Karpas-422 (cell line): ENCODE data around the gene GPD1. TPM values are rescaled to one million over a fixed set of nuclear protein-coding genes. Genes with fewer than 3 reads are reported as not detected.
"Not testable (repeated sequence)": the region's sequence is repeated elsewhere in the genome, so short reads cannot be mapped to it uniquely, and the experiment has no call there.

ENCODE experiments used
- DNase-seq: peaks from one replicate; pipeline ENCODE4 v3.0.0-alpha.2; 2015
- H2AFZ ChIP-seq: fragments of 200-600 bp; sonication (generic); 2 replicates; pipeline ENCODE4 v1.6.1; 2014; ENCODE audit warnings: antibody characterized with exemption, low read length, mixed read lengths
- H3K27ac ChIP-seq: fragments of 200-600 bp; sonication (generic); 2 replicates; pipeline ENCODE4 v1.5.1; 2014; ENCODE audit warnings: mild to moderate bottlenecking, low read length, moderate library complexity
- H3K27me3 ChIP-seq: fragments of 200-600 bp; sonication (generic); 2 replicates; pipeline ENCODE4 v1.6.1; 2014; ENCODE audit warnings: low read length, mixed read lengths
- H3K36me3 ChIP-seq: fragments of 200-600 bp; sonication (generic); 2 replicates; pipeline ENCODE4 v1.6.1; 2014; ENCODE audit warnings: low read length, mixed read lengths; ENCODE audit not compliant: insufficient read depth
- H3K4me1 ChIP-seq: fragments of 200-600 bp; sonication (generic); 2 replicates; pipeline ENCODE4 v1.6.1; 2014; ENCODE audit warnings: mild to moderate bottlenecking, low read length, mixed read lengths
- H3K4me2 ChIP-seq: fragments of 200-600 bp; sonication (generic); 2 replicates; pipeline ENCODE4 v1.6.1; 2014; ENCODE audit warnings: low read length, low read depth, mild to moderate bottlenecking; ENCODE audit not compliant: poor library complexity, severe bottlenecking
- H3K4me3 ChIP-seq: fragments of 200-600 bp; sonication (generic); 2 replicates; pipeline ENCODE4 v1.5.1; 2014; ENCODE audit warnings: mild to moderate bottlenecking, antibody characterized with exemption, low read length, mixed read lengths
- H3K79me2 ChIP-seq: fragments of 200-600 bp; sonication (generic); 2 replicates; pipeline ENCODE4 v1.6.1; 2014; ENCODE audit warnings: mild to moderate bottlenecking, low read length, mixed read lengths
- H3K9ac ChIP-seq: fragments of 200-600 bp; sonication (generic); 2 replicates; pipeline ENCODE4 v1.6.0; 2014; ENCODE audit warnings: low read length
- H3K9me2 ChIP-seq: fragments of 200-600 bp; sonication (generic), shearing (Covaris generic); replicated peaks from 2 replicates; pipeline ENCODE4 v1.6.0; 2014; ENCODE audit warnings: mild to moderate bottlenecking, low read length, moderate library complexity; ENCODE audit not compliant: insufficient read depth
- H3K9me3 ChIP-seq: fragments of 300-700, 200-600 bp; sonication (generic); 2 replicates; pipeline ENCODE4 v1.6.1; 2014; ENCODE audit warnings: low read length, mixed read lengths
- H4K20me1 ChIP-seq: fragments of 200-600 bp; sonication (generic); 2 replicates; pipeline ENCODE4 v1.6.1; 2014; ENCODE audit warnings: mild to moderate bottlenecking, antibody characterized with exemption, low read length, low read depth; ENCODE audit not compliant: insufficient read depth
- total RNA-seq: library from RNA; depleted of rRNA; stranded (reverse); fragments of >200 nt; shearing (Covaris generic); gene quantifications from 2 replicates; pipeline ENCODE4 v1.2.3, GENCODE V29; 2014; ENCODE audit warnings: low replicate concordance

The GPD1 gene
- total RNA-seq, 1 experiment from 2014 or later: 1.0 TPM

- H4K20me1 ChIP-seq: no peaks in the 10 kb centered on the region
- H3K27me3 ChIP-seq: no peaks in the 10 kb centered on the region
- peaks cover 14% of the 10 kb centered on the region for H3K4me1 ChIP-seq
- peaks cover 3% of the 10 kb centered on the region; the same call in 1 of the 2 replicates for H3K79me2 ChIP-seq
- no peak overlapping the region for H3K9ac ChIP-seq
- H3K4me3 ChIP-seq: no peak overlapping the region
- H3K4me2 ChIP-seq: no peak overlapping the region
- H3K36me3 ChIP-seq: 0 out of 2 replicates have a peak, but pooled peaks cover 2% of the 10 kb centered on the region
- no peak overlapping the region for H2AFZ ChIP-seq
- no peaks in the 10 kb centered on the region for H3K9me2 ChIP-seq
- DNase-seq: no peak
- no peak overlapping the region for H3K27ac ChIP-seq
- no peaks in the 10 kb centered on the region for H3K9me3 ChIP-seq
These were observed 25.5 kb upstream of the GPD1 start for GRCh38 chr12:50078281-50078680.

GRCh38 chr12:50079771-50080170 lies 24.0 kb upstream of the GPD1 start:
- no peak overlapping the region for H3K9ac ChIP-seq
- H4K20me1 ChIP-seq: no peaks in the 10 kb centered on the region
- no peak overlapping the region for H3K4me2 ChIP-seq
- H3K27ac ChIP-seq: no peak overlapping the region
- no peak overlapping the region for H2AFZ ChIP-seq
- H3K9me3 ChIP-seq: no peaks in the 10 kb centered on the region
- no peaks in the 10 kb centered on the region for H3K27me3 ChIP-seq
- H3K36me3 ChIP-seq: 0 out of 2 replicates have a peak, but pooled peaks cover 2% of the 10 kb centered on the region
- H3K4me1 ChIP-seq: peaks cover 19% of the 10 kb centered on the region
- no peaks in the 10 kb centered on the region for H3K9me2 ChIP-seq
- no peak overlapping the region for H3K4me3 ChIP-seq
- peaks cover 13% of the 10 kb centered on the region for H3K79me2 ChIP-seq
- no peak for DNase-seq

- no peak overlapping the region for H3K4me2 ChIP-seq
- peaks cover 20% of the 10 kb centered on the region for H3K4me1 ChIP-seq
- no peak overlapping the region for H3K9ac ChIP-seq
- peaks cover 5% of the 10 kb centered on the region; the same call in 1 of the 2 replicates for H4K20me1 ChIP-seq
- no peaks in the 10 kb centered on the region for H3K9me3 ChIP-seq
- peaks cover 22% of the 10 kb centered on the region for H3K79me2 ChIP-seq
- H3K4me3 ChIP-seq: no peak overlapping the region
- no peaks in the 10 kb centered on the region for H3K9me2 ChIP-seq
- no peak overlapping the region for H2AFZ ChIP-seq
- no peak overlapping the region for H3K27ac ChIP-seq
- no peaks in the 10 kb centered on the region for H3K27me3 ChIP-seq
- H3K36me3 ChIP-seq: no peaks in the 10 kb centered on the region
- DNase-seq: no peak
These were observed 22.6 kb upstream of the GPD1 start for GRCh38 chr12:50081096-50081808.

GRCh38 chr12:50082644-50083043 lies 21.2 kb upstream of the GPD1 start:
- no peak overlapping the region for H2AFZ ChIP-seq

GRCh38 chr12:50083301-50083700 lies 20.5 kb upstream of the GPD1 start:
- Histone ChIP-seq H3K9ac (peak overlapping the region; percentile 79), H3K36me3 (peaks cover 4% of the 10 kb centered on the region; the same call in 1 of the 2 replicates), H3K4me3 (peak overlapping the region; percentile 80; the same call in 1 of the 2 replicates), H2AFZ (no peak overlapping the region), H3K9me2 (no peaks in the 10 kb centered on the region), H3K27me3 (no peaks in the 10 kb centered on the region), H3K79me2 (peaks cover 30% of the 10 kb centered on the region), H3K4me1 (peaks cover 41% of the 10 kb centered on the region), H3K27ac (peak overlapping the region; percentile 37), H3K4me2 (peak overlapping the region; percentile 79), H3K9me3 (no peaks in the 10 kb centered on the region), H4K20me1 (peaks cover 5% of the 10 kb centered on the region; the same call in 1 of the 2 replicates)
- DNase-seq: no peak

More at GRCh38 chr12:50082644-50083043, 21.2 kb upstream of the GPD1 start:
- no peak for DNase-seq
- H3K4me1 ChIP-seq: peaks cover 34% of the 10 kb centered on the region
- peaks cover 30% of the 10 kb centered on the region for H3K79me2 ChIP-seq
- H3K4me3 ChIP-seq: no peak overlapping the region
- no peaks in the 10 kb centered on the region for H3K9me3 ChIP-seq
- H3K9me2 ChIP-seq: no peaks in the 10 kb centered on the region
- H3K36me3 ChIP-seq: no peaks in the 10 kb centered on the region; the same call in 1 of the 2 replicates
- no peak overlapping the region for H3K4me2 ChIP-seq
- 0 out of 2 replicates have a peak overlapping the region, but pooled peaks have one; percentile 79 for H3K9ac ChIP-seq
- H3K27ac ChIP-seq: peak overlapping the region; percentile 37; the same call in 1 of the 2 replicates
- H4K20me1 ChIP-seq: peaks cover 5% of the 10 kb centered on the region; the same call in 1 of the 2 replicates
- H3K27me3 ChIP-seq: no peaks in the 10 kb centered on the region

- Histone ChIP-seq H3K9ac (peak overlapping the region; percentile 79), H2AFZ (0 out of 2 replicates have a peak overlapping the region, but pooled peaks have one; percentile 56), H3K4me2 (peak overlapping the region; percentile 79), H3K4me3 (peak overlapping the region; percentile 80), H3K27ac (peak overlapping the region; percentile 91), H3K79me2 (peaks cover 38% of the 10 kb centered on the region), H3K4me1 (peaks cover 48% of the 10 kb centered on the region), H3K36me3 (peaks cover 15% of the 10 kb centered on the region; the same call in 1 of the 2 replicates)
- not testable (repeated sequence) for H3K27me3 ChIP-seq, H3K9me2 ChIP-seq, H4K20me1 ChIP-seq, H3K9me3 ChIP-seq
- DNase-seq: peak; percentile 56
These were observed 19.4 kb upstream of the GPD1 start for GRCh38 chr12:50084409-50084774.

GRCh38 chr12:50084775-50085614 lies 18.8 kb upstream of the GPD1 start, which contains the start of gene SMARCD1:
Gene SMARCD1 (plus strand): TSS chr12:50085342. CDS start chr12:50085370, 28 bp downstream.
- Histone ChIP-seq H3K27me3 (no peaks in the 10 kb centered on the region), H3K4me3 (peak within 1 kb of the TSS; percentile 80), H3K9ac (peak within 1 kb of the TSS; percentile 79), H3K36me3 (peaks cover 21% of the 10 kb centered on the region), H3K4me2 (peak within 1 kb of the TSS; percentile 79), H3K27ac (peak within 1 kb of the TSS; percentile 91), H3K9me2 (no peaks in the 10 kb centered on the region), H2AFZ (0 out of 2 replicates have a peak within 1 kb of the TSS, but pooled peaks have one; percentile 56), H3K79me2 (peaks cover 42% of the 10 kb centered on the region), H3K4me1 (peaks cover 48% of the 10 kb centered on the region), H3K9me3 (no peaks in the 10 kb centered on the region), H4K20me1 (peaks cover 5% of the 10 kb centered on the region; the same call in 1 of the 2 replicates)
- DNase-seq: peak; percentile 96
